Activated B cell treated with CpG ODN at 0.5 μM for 24 hours (primary cell): ENCODE measurements around the gene TIMP2. TPM values are rescaled to one million over a fixed set of nuclear protein-coding genes. Genes with fewer than 3 reads are reported as not detected.

Experiments
- ATAC-seq: fragments of 200-7000 bp; cut with Tn5 transposase; one replicate; pipeline ENCODE4 v1.10.0; 2021; ENCODE audit warnings: low read depth, mild to moderate bottlenecking, moderate library complexity
- CTCF ChIA-PET: fragments of 350-600 bp; sonication (Branson Sonifier 250); formaldehyde crosslinking; loops from one replicate; lab custom pipeline; 2021; ENCODE audit warnings: antibody characterized with exemption; lab: Charles Lee
- POLR2A ChIA-PET: fragments of 350-600 bp; sonication (Branson Sonifier 250); formaldehyde crosslinking; loops from one replicate; lab custom pipeline; 2021; ENCODE audit warnings: antibody characterized with exemption; lab: Charles Lee
- DNase-seq: peaks from one replicate; pipeline ENCODE4 v3.0.0; 2022
- H3K27ac Mint-ChIP-seq: one replicate; pipeline ENCODE4 v1.8.0; 2020; ENCODE audit warnings: mixed read lengths
- H3K27me3 Mint-ChIP-seq: one replicate; pipeline ENCODE4 v1.8.0; 2021; ENCODE audit warnings: mixed read lengths
- H3K36me3 Mint-ChIP-seq: one replicate; pipeline ENCODE4 v1.8.0; 2021; ENCODE audit warnings: low read depth, mixed read lengths
- H3K4me1 Mint-ChIP-seq: one replicate; pipeline ENCODE4 v1.8.0; 2021; ENCODE audit warnings: mixed read lengths
- H3K4me3 Mint-ChIP-seq: one replicate; pipeline ENCODE4 v1.8.0; 2020; ENCODE audit warnings: mild to moderate bottlenecking, mixed read lengths
- H3K9me3 Mint-ChIP-seq: one replicate; pipeline ENCODE4 v1.8.0; 2020; ENCODE audit warnings: mixed read lengths
- CTCF ChIP-seq: fragments of 200-600 bp; IDR thresholded peaks from one replicate; pipeline ENCODE4 v1.8.0; 2022; ENCODE audit warnings: antibody characterized with exemption, mild to moderate bottlenecking
- intact Hi-C: fragments of 100-400 bp; cut with micrococcal nuclease; formaldehyde crosslinking; loops from one replicate; pipeline ENCODE4 v1.15.1; 2024
- total RNA-seq: library from RNA; stranded (reverse); gene quantifications from 2 replicates; pipeline ENCODE4 v1.2.3, GENCODE V29; 2022

TIMP2 gene
- total RNA-seq = 3.5 and 4.2 TPM in 2 replicates

- peak within 1 kb of the TSS; percentile 86 for H3K4me3 Mint-ChIP-seq
- no peak within 1 kb of the TSS for H3K27ac Mint-ChIP-seq
- intact Hi-C loops = loop anchor here (1.0 kb wide), 2 partner anchors 46 to 60 kb away; no protein-coding TSS in a partner anchor
- H3K9me3 Mint-ChIP-seq = no peaks in the 10 kb centered on the region
- TF ChIP-seq CTCF = no peak
- peak; percentile 62 for DNase-seq
- peak; percentile 81 for ATAC-seq
- H3K27me3 Mint-ChIP-seq = peaks cover 15% of the 10 kb centered on the region
- no peaks in the 10 kb centered on the region for H3K36me3 Mint-ChIP-seq
- POLR2A ChIA-PET = interaction anchor here (1.3 kb wide), 1 partner anchor 59 kb away, joined by 4 read pairs; no protein-coding TSS in a partner anchor
- CTCF ChIA-PET = no interaction called here
- H3K4me1 Mint-ChIP-seq = peaks cover 15% of the 10 kb centered on the region
These were observed at the start of gene TIMP2 for GRCh38 chr17:78925234-78925633. TIMP2 (minus strand) TSS chr17:78925387; CDS start chr17:78925088, 299 bp downstream.

- TF ChIP-seq CTCF = no peak
- H3K27ac Mint-ChIP-seq = no peak overlapping the region
- no peak overlapping the region for H3K4me3 Mint-ChIP-seq
- POLR2A ChIA-PET = no interaction called here
- ATAC-seq = no peak
- intact Hi-C loops = loop anchor here (5.0 kb wide), 1 partner anchor 527 kb away; no protein-coding TSS in a partner anchor
- H3K36me3 Mint-ChIP-seq = no peaks in the 10 kb centered on the region
- no peak for DNase-seq
- CTCF ChIA-PET = no interaction called here
- peaks cover 14% of the 10 kb centered on the region for H3K4me1 Mint-ChIP-seq
- H3K27me3 Mint-ChIP-seq = no peaks in the 10 kb centered on the region
- no peaks in the 10 kb centered on the region for H3K9me3 Mint-ChIP-seq
These were observed 48.8 kb upstream of the TIMP2 start for GRCh38 chr17:78973792-78974520.

- H3K36me3 Mint-ChIP-seq = no peaks in the 10 kb centered on the region
- H3K27ac Mint-ChIP-seq = no peak overlapping the region
- no peak for ATAC-seq
- ChIA-PET POLR2A (no interaction called here), CTCF (interaction anchor here (4.1 kb wide), 1 partner anchor 107 kb away, joined by 54 read pairs; no protein-coding TSS in a partner anchor)
- no peaks in the 10 kb centered on the region for H3K27me3 Mint-ChIP-seq
- no peak for DNase-seq
- no peak overlapping the region for H3K4me3 Mint-ChIP-seq
- peaks cover 14% of the 10 kb centered on the region for H3K4me1 Mint-ChIP-seq
- intact Hi-C loops = loop anchor here (5.0 kb wide), 1 partner anchor 526 kb away; no protein-coding TSS in a partner anchor
- no peaks in the 10 kb centered on the region for H3K9me3 Mint-ChIP-seq
- TF ChIP-seq CTCF = no peak
These were observed 48.0 kb upstream of the TIMP2 start for GRCh38 chr17:78973196-78973595.

GRCh38 chr17:78972507-78973105 lies 47.4 kb upstream of the TIMP2 start:
- CTCF ChIA-PET = interaction anchor here (1.1 to 4.1 kb wide), 5 partner anchors 23 to 475 kb away, joined by 3 to 54 read pairs (median 6); no protein-coding TSS in a partner anchor
- Mint-ChIP-seq H3K4me3 (no peak overlapping the region), H3K36me3 (no peaks in the 10 kb centered on the region), H3K9me3 (no peaks in the 10 kb centered on the region), H3K27me3 (no peaks in the 10 kb centered on the region), H3K4me1 (peaks cover 13% of the 10 kb centered on the region), H3K27ac (no peak overlapping the region)
- POLR2A ChIA-PET = no interaction called here
- no peak for ATAC-seq
- no peak for TF ChIP-seq CTCF
- no peak for DNase-seq
- intact Hi-C loops = loop anchor here (5.0 kb wide), 1 partner anchor 525 kb away; no protein-coding TSS in a partner anchor
